GM18861 (cell line): Measurements from ENCODE around the gene KIF21B.
A peak's percentile ranks its signal among the peaks of the same experiment; 100 is the strongest.

Source experiments
- ATAC-seq: cut with Tn5 transposase; IDR thresholded peaks from one replicate; pipeline ENCODE4 v1.9.1; 2021; ENCODE audit not compliant: unreplicated experiment

The KIF21B gene

GRCh38 chr1:201023517-201023902, at the start of gene KIF21B:
Gene KIF21B (minus strand): TSS chr1:201023714. CDS start chr1:201023383, 331 bp downstream.
- ATAC-seq: peak; percentile 43

GRCh38 chr1:201072922-201073321, 49.4 kb upstream of the KIF21B start:
- no peak for ATAC-seq

GRCh38 chr1:201072149-201072548, 48.6 kb upstream of the KIF21B start:
- no peak for ATAC-seq

- ATAC-seq: no peak
These were observed 46.1 kb upstream of the KIF21B start for GRCh38 chr1:201069636-201070035.

- ATAC-seq: no peak
These were observed 45.5 kb upstream of the KIF21B start for GRCh38 chr1:201068976-201069375.

- no peak for ATAC-seq
These were observed 43.5 kb upstream of the KIF21B start for GRCh38 chr1:201066986-201067385.

- no peak for ATAC-seq
These were observed 42.2 kb upstream of the KIF21B start for GRCh38 chr1:201065686-201066085.

- no peak for ATAC-seq
These were observed 41.3 kb upstream of the KIF21B start for GRCh38 chr1:201064806-201065205.

GRCh38 chr1:201063145-201063544, 39.6 kb upstream of the KIF21B start:
- ATAC-seq: no peak

- ATAC-seq: no peak
These were observed 39.1 kb upstream of the KIF21B start for GRCh38 chr1:201062511-201063091.

- no peak for ATAC-seq
These were observed 38.4 kb upstream of the KIF21B start for GRCh38 chr1:201061886-201062285.

GRCh38 chr1:201061049-201061448, 37.5 kb upstream of the KIF21B start:
- ATAC-seq: no peak

- ATAC-seq: no peak
These were observed 37.1 kb upstream of the KIF21B start for GRCh38 chr1:201060586-201060985.

GRCh38 chr1:201059871-201060555, 36.5 kb upstream of the KIF21B start:
- ATAC-seq: no peak

- ATAC-seq: no peak
These were observed 35.9 kb upstream of the KIF21B start for GRCh38 chr1:201059401-201059800.

GRCh38 chr1:201054091-201054543, 30.6 kb upstream of the KIF21B start:
- ATAC-seq: no peak

- ATAC-seq: no peak
These were observed 29.8 kb upstream of the KIF21B start for GRCh38 chr1:201053155-201053860.

- ATAC-seq: no peak
These were observed 27.9 kb upstream of the KIF21B start for GRCh38 chr1:201051399-201051798.

GRCh38 chr1:201050515-201051277, 27.2 kb upstream of the KIF21B start:
- ATAC-seq: no peak

- ATAC-seq: no peak
These were observed 25.8 kb upstream of the KIF21B start for GRCh38 chr1:201049248-201049831.

- no peak for ATAC-seq
These were observed 25.0 kb upstream of the KIF21B start for GRCh38 chr1:201048521-201048920.
